ENCODE results near the gene KRT38.

GRCh38 chr17:41386227-41386626, 54.6 kb downstream of the KRT38 start:
- TF ChIP-seq CTCF (IDR thresholded peaks at IDR 0.05) (no peak), POLR2AphosphoS5 (IDR thresholded peaks at IDR 0.05) (no peak), POLR2A (IDR thresholded peaks at IDR 0.05) (no peak)
